H1 (cell line): ENCODE results near the gene TGFBI. TPM values are rescaled to one million over a fixed set of nuclear protein-coding genes. Genes with fewer than 3 reads are reported as not detected.

ENCODE experiments used
- CTCF ChIA-PET: fragments of 300-600 bp; sonication (Branson Sonifier 250); formaldehyde crosslinking; loops from one replicate; lab custom pipeline; 2021; ENCODE audit not compliant: partially characterized antibody; lab: Charles Lee
- POLR2A ChIA-PET: fragments of 300-600 bp; sonication (Branson Sonifier 250); formaldehyde crosslinking; loops from one replicate; lab custom pipeline; 2021; ENCODE audit warnings: inconsistent platforms; ENCODE audit not compliant: partially characterized antibody; lab: Charles Lee
- DNase-seq, 2 experiments: peaks; one replicate each; pipeline versions ENCODE4 v3.0.0 to v3.0.0-alpha.2; 2010 to 2022; ENCODE audit warnings: low spot score in 2 of 2, low read depth in 1 of 2, mixed read lengths in 1 of 2
- FAIRE-seq: peaks from 2 replicates; lab custom pipeline; 2011; peaks lifted over from hg19 to GRCh38; lab: Jason Lieb, UNC
- H2AFZ ChIP-seq: 2 replicates; pipeline ENCODE4 v1.8.1; 2012; ENCODE audit warnings: low read length, inconsistent platforms
- H2AK5ac ChIP-seq: 2 replicates; pipeline ENCODE4 v1.6.1; 2013; ENCODE audit warnings: low read depth, low read length
- H2BK120ac ChIP-seq: replicated peaks from 2 replicates; pipeline ENCODE3; 2013; ENCODE audit warnings: low read depth, low read length, inconsistent platforms
- H2BK12ac ChIP-seq: 2 replicates; pipeline ENCODE4 v1.6.1; 2013; ENCODE audit warnings: low read depth, low read length
- H2BK15ac ChIP-seq: 2 replicates; pipeline ENCODE4 v1.6.1; 2013; ENCODE audit warnings: low read length
- H2BK20ac ChIP-seq: 2 replicates; pipeline ENCODE4 v1.6.1; 2013; ENCODE audit warnings: low read length
- H2BK5ac ChIP-seq: 2 replicates; pipeline ENCODE4 v1.6.1; 2013; ENCODE audit warnings: low read depth, low read length
- H3K14ac ChIP-seq: 2 replicates; pipeline ENCODE4 v1.6.1; 2013; ENCODE audit warnings: inconsistent platforms; ENCODE audit not compliant: insufficient read length
- H3K18ac ChIP-seq: 2 replicates; pipeline ENCODE4 v1.6.1; 2013; ENCODE audit warnings: low read length; ENCODE audit errors: extremely low read depth
- H3K23ac ChIP-seq: 2 replicates; pipeline ENCODE4 v1.6.1; 2013; ENCODE audit warnings: inconsistent platforms; ENCODE audit not compliant: insufficient read length
- H3K23me2 ChIP-seq: 2 replicates; pipeline ENCODE4 v1.6.1; 2013; ENCODE audit warnings: low read depth, low read length
- H3K27ac ChIP-seq: 2 replicates; pipeline ENCODE4 v1.6.1; 2011; ENCODE audit warnings: low read depth, low read length, inconsistent platforms
- H3K27me3 ChIP-seq, 4 experiments: replicated peaks in 1 of 4; 1 replicate in 1 of 4; 2 replicates in 3 of 4; pipeline versions ENCODE4 v1.6.1 to v1.8.1; 2011 to 2013; ENCODE audit warnings: low read length in 3 of 4, mild to moderate bottlenecking in 3 of 4, inconsistent platforms in 2 of 4, mixed read lengths in 2 of 4, moderate library complexity in 1 of 4; ENCODE audit not compliant: control insufficient read depth in 3 of 4, insufficient read depth in 3 of 4; ENCODE audit errors: extremely low read depth in 1 of 4
- H3K36me3 ChIP-seq, 4 experiments: 2 replicates each; pipeline versions ENCODE4 v1.6.1 to v1.8.1; 2011 to 2013; ENCODE audit warnings: mild to moderate bottlenecking in 4 of 4, low read length in 3 of 4, moderate library complexity in 2 of 4, control low read depth in 1 of 4, inconsistent platforms in 1 of 4; ENCODE audit not compliant: insufficient read depth in 4 of 4, control insufficient read depth in 2 of 4
- H3K4ac ChIP-seq: replicated peaks from 2 replicates; pipeline ENCODE3; 2013; ENCODE audit warnings: low read length, low read depth, mixed read lengths, inconsistent platforms; ENCODE audit not compliant: insufficient read length
- H3K4me1 ChIP-seq, 4 experiments: replicated peaks in 1 of 4; 1 replicate in 1 of 4; 2 replicates in 3 of 4; pipeline versions ENCODE4 v1.6.1 to v1.8.1; 2011 to 2013; ENCODE audit warnings: low read length in 3 of 4, inconsistent platforms in 2 of 4, mixed read lengths in 1 of 4; ENCODE audit not compliant: insufficient read depth in 4 of 4, control insufficient read depth in 3 of 4
- H3K4me2 ChIP-seq, 2 experiments: 2 replicates each; pipeline versions ENCODE4 v1.6.1 to v1.8.1; 2011 to 2013; ENCODE audit warnings: low read depth in 2 of 2, low read length in 2 of 2, control low read depth in 1 of 2, inconsistent platforms in 1 of 2, mild to moderate bottlenecking in 1 of 2; ENCODE audit not compliant: insufficient read depth in 1 of 2
- H3K4me3 ChIP-seq, 4 experiments: fragments of 200-600, 300-600 bp in 1 of 4; sonication (generic), shearing (Covaris generic), sonication (Bioruptor Twin) in 1 of 4; 2 replicates each; pipeline versions ENCODE4 v1.5.1 to v1.8.1; 2011 to 2016; ENCODE audit warnings: low read length in 4 of 4, low read depth in 3 of 4, control low read depth in 2 of 4, inconsistent platforms in 2 of 4, mild to moderate bottlenecking in 2 of 4, mixed read lengths in 1 of 4, moderate library complexity in 1 of 4; ENCODE audit not compliant: insufficient read depth in 2 of 4; ENCODE audit errors: extremely low read depth in 1 of 4
- H3K56ac ChIP-seq: replicated peaks from 2 replicates; pipeline ENCODE3; 2013; ENCODE audit warnings: low read depth, mild to moderate bottlenecking, mixed read lengths, low read length, inconsistent platforms; ENCODE audit not compliant: insufficient read length
- H3K79me1 ChIP-seq: 2 replicates; pipeline ENCODE4 v1.6.1; 2013; ENCODE audit warnings: low read depth, low read length, control low read depth
- H3K79me2 ChIP-seq, 2 experiments: 2 replicates each; pipeline versions ENCODE4 v1.6.1 to v1.8.1; 2012 to 2013; ENCODE audit warnings: low read length in 2 of 2, mild to moderate bottlenecking in 2 of 2, inconsistent platforms in 1 of 2; ENCODE audit not compliant: insufficient read depth in 2 of 2, control insufficient read depth in 1 of 2
- H3K9ac ChIP-seq, 4 experiments: replicated peaks in 1 of 4; 1 replicate in 1 of 4; 2 replicates in 3 of 4; pipeline versions ENCODE4 v1.6.1 to v1.8.1; 2011 to 2013; ENCODE audit warnings: low read depth in 3 of 4, low read length in 3 of 4, control low read depth in 2 of 4, mild to moderate bottlenecking in 2 of 4, moderate library complexity in 2 of 4, inconsistent platforms in 1 of 4; ENCODE audit errors: extremely low read depth in 1 of 4
- H3K9me3 ChIP-seq, 2 experiments: 2 replicates each; pipeline versions ENCODE4 v1.6.1 to v1.8.1; 2012 to 2013; ENCODE audit warnings: mild to moderate bottlenecking in 2 of 2, moderate library complexity in 2 of 2, control low read depth in 1 of 2, inconsistent platforms in 1 of 2, low read depth in 1 of 2, low read length in 1 of 2, mixed read lengths in 1 of 2; ENCODE audit not compliant: insufficient read depth in 2 of 2
- H4K20me1 ChIP-seq, 2 experiments: replicated peaks in 1 of 2; 2 replicates each; pipeline versions ENCODE3 to v1.8.1; 2011 to 2013; ENCODE audit warnings: inconsistent platforms in 2 of 2, low read length in 2 of 2, mild to moderate bottlenecking in 1 of 2; ENCODE audit not compliant: insufficient read depth in 2 of 2, control insufficient read depth in 1 of 2
- H4K5ac ChIP-seq: 2 replicates; pipeline ENCODE4 v1.6.1; 2013; ENCODE audit warnings: low read length, low read depth, mixed read lengths, inconsistent platforms; ENCODE audit not compliant: insufficient read length
- H4K8ac ChIP-seq: 2 replicates; pipeline ENCODE4 v1.8.0; 2013; ENCODE audit warnings: mild to moderate bottlenecking, moderate library complexity, low read length, inconsistent platforms; ENCODE audit not compliant: insufficient read depth; ENCODE audit errors: extremely low read depth
- H4K91ac ChIP-seq: replicated peaks from 2 replicates; pipeline ENCODE3; 2013; ENCODE audit warnings: low read length, mixed read lengths, inconsistent platforms; ENCODE audit not compliant: insufficient read length
- CHD2 ChIP-seq: IDR thresholded peaks from 2 replicates; pipeline ENCODE4 v1.6.1; 2012; ENCODE audit warnings: low read length, improper control_type of control experiment
- EZH2 ChIP-seq: fragments of 200-600 bp; sonication (generic); IDR thresholded peaks from 2 replicates; pipeline ENCODE4 v1.7.1; 2012; ENCODE audit warnings: low read depth, mild to moderate bottlenecking, moderate library complexity, low read length, inconsistent platforms; ENCODE audit not compliant: severe bottlenecking
- GABPA ChIP-seq: IDR thresholded peaks from 2 replicates; pipeline ENCODE4 v1.6.1; 2011; ENCODE audit warnings: mild to moderate bottlenecking, low read length, moderate library complexity, borderline replicate concordance; ENCODE audit not compliant: insufficient read depth
- HDAC6 ChIP-seq: IDR thresholded peaks from one replicate; pipeline ENCODE4 v1.7.1; 2012; ENCODE audit warnings: low read depth, mild to moderate bottlenecking, inconsistent platforms, low read length, moderate library complexity
- KDM5A ChIP-seq: fragments of 200-600 bp; IDR thresholded peaks from 2 replicates; pipeline ENCODE4 v1.7.1; 2012; ENCODE audit warnings: mild to moderate bottlenecking, low read length, inconsistent platforms, mixed read lengths
- POLR2A ChIP-seq, 2 experiments: IDR thresholded peaks; 1 replicate in 1 of 2; 2 replicates in 1 of 2; pipeline ENCODE4 v1.6.1; 2011; ENCODE audit warnings: low read depth in 2 of 2, low read length in 2 of 2, mild to moderate bottlenecking in 2 of 2; ENCODE audit errors: control extremely low read depth in 1 of 2
- RXRA ChIP-seq: IDR thresholded peaks from 2 replicates; pipeline ENCODE4 v1.6.1; 2011; ENCODE audit warnings: low read depth, mild to moderate bottlenecking, low read length, moderate library complexity; ENCODE audit not compliant: insufficient read depth
- SAP30 ChIP-seq: fragments of 300-600 bp; sonication (generic); IDR thresholded peaks from 2 replicates; pipeline ENCODE4 v1.7.1; 2012; ENCODE audit warnings: low read length, moderate library complexity, mild to moderate bottlenecking, inconsistent platforms; ENCODE audit not compliant: insufficient read depth, insufficient replicate concordance
- SP4 ChIP-seq: IDR thresholded peaks from 2 replicates; pipeline ENCODE4 v1.6.1; 2012; ENCODE audit warnings: low read length, inconsistent platforms
- SRF ChIP-seq: IDR thresholded peaks from 2 replicates; pipeline ENCODE4 v1.6.1; 2011; ENCODE audit warnings: mild to moderate bottlenecking, low read depth, low read length, moderate library complexity
- WGBS, 2 experiments: shearing (Covaris generic) in 1 of 2; methylation state at CpG; one replicate each; pipeline versions ENCODE4 v1.1.6 to v1.1.7; 2013 to 2015; ENCODE audit warnings: low lambda C conversion rate in 2 of 2, mixed read lengths in 2 of 2, inconsistent platforms in 1 of 2, low coverage in 1 of 2, missing lambda C conversion rate in 1 of 2; ENCODE audit not compliant: insufficient replicate concordance in 2 of 2, insufficient coverage in 1 of 2, insufficient read length in 1 of 2; ENCODE audit errors: extremely low coverage in 1 of 2, missing lambda C conversion rate in 1 of 2; 5-methylcytosine and 5-hydroxymethylcytosine counted together
- polyA plus RNA-seq, 7 experiments: library from polyadenylated mRNA; depleted of rRNA in 3 of 7; stranded (reverse) in 5 of 7; unstranded in 2 of 7; fragments of >200 nt in 5 of 7; fragments of 200-250 nt in 2 of 7; gene quantifications; 1 replicate in 5 of 7; 2 replicates in 1 of 7; 4 replicates in 1 of 7; pipeline versions ENCODE4 v1.2.1 to v1.2.3, GENCODE V29; 2011 to 2013; ENCODE audit warnings: missing spikeins in 2 of 7, mixed read lengths in 2 of 7
- total RNA-seq: library from RNA; stranded (reverse); fragmentation: NEBNext Ultra II Directional; extraction: Animal tissue kit (Norgen Biotek cat#: 25700); gene quantifications from 2 replicates; pipeline ENCODE4 v1.2.1, GENCODE V29; 2021

Gene TGFBI
- total and polyA plus RNA-seq, 2 of the 8 experiments (the other 6 are each of a cell fraction or from before 2014, with no cell fraction given): 6.0 to 8.5 TPM

- Histone ChIP-seq H2BK12ac (no peak overlapping the region), H4K20me1 (no peaks in the 10 kb centered on the region), H3K23me2 (no peaks in the 10 kb centered on the region), H3K23ac (no peak overlapping the region), H3K36me3 (no peaks in the 10 kb centered on the region), H4K8ac (no peak overlapping the region), H4K5ac (no peak overlapping the region), H2AK5ac (no peak overlapping the region), H3K27me3 (no peaks in the 10 kb centered on the region), H4K91ac (no peak overlapping the region), H3K4me1 (no peaks in the 10 kb centered on the region), H2BK120ac (no peak overlapping the region), H3K27ac (no peak overlapping the region), H3K79me2 (no peaks in the 10 kb centered on the region), H2BK15ac (no peak overlapping the region), H3K9ac (no peak overlapping the region), H3K18ac (no peak overlapping the region), H3K4me2 (no peak overlapping the region), H3K56ac (no peak overlapping the region), H3K9me3 (no peaks in the 10 kb centered on the region), H2AFZ (no peak overlapping the region), H3K4ac (no peak overlapping the region), H2BK20ac (no peak overlapping the region), H2BK5ac (no peak overlapping the region), H3K79me1 (no peaks in the 10 kb centered on the region), H3K14ac (no peak overlapping the region), H3K4me3 (no peak overlapping the region)
- ChIA-PET CTCF (interaction anchor here (1.0 to 3.0 kb wide), 2 partner anchors 17 to 46 kb away, joined by 3 to 8 read pairs; partner anchors contain the start of gene TGFBI), POLR2A (no interaction called here)
- 85% methylated on average over 4 of the region's 4 CpGs; no CpG with 5 or more reads in 1 of the 2 experiments for WGBS, 2 experiments
- FAIRE-seq (no peak), DNase-seq (no peak)
- TF ChIP-seq HDAC6: no peak
- no peak for TF ChIP-seq POLR2A (IDR thresholded peaks at IDR 0.05; ENCODE audit: control extremely low read depth in 1 of 2, low read depth in 2 of 2, low read length in 2 of 2)
- TF ChIP-seq SRF: no peak
- no peak for TF ChIP-seq KDM5A
- TF ChIP-seq RXRA: no peak
- no peak for TF ChIP-seq SP4
- TF ChIP-seq EZH2: no peak
- no peak for TF ChIP-seq SAP30
- no peak for TF ChIP-seq GABPA
- TF ChIP-seq CHD2: no peak
Observed at GRCh38 chr5:136011414-136012001, 17.3 kb upstream of the TGFBI start.
